ENCODE measurements around the gene ZCCHC14. TPM values are rescaled to one million over a fixed set of nuclear protein-coding genes. Genes with fewer than 3 reads are reported as not detected.
"Not testable (repeated sequence)": the region's sequence is repeated elsewhere in the genome, so short reads cannot be mapped to it uniquely, and the experiment has no call there.

ZCCHC14 gene
- total RNA-seq, 4 donors from 2014 or later = 8.3 to 19.6 (median 14.7) TPM

DNA sequence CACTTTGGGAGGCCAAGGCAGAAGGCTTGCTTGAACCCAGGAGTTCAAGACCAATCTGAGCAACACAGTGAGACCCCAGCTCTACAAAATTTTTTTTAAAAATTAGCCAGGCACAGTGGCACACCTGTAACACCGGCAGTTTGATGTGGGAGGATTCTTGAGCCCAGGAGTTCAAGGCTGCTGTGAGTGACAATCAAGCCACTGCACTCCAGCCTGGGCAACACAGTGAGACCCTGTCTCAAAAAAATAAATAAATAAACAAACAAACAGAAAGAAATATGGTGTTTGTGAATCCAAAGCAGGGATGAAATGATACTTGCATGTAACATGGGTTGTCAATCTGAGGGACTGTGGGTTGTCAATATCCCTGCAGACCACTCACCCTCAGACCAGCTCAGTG, 125.9 kb downstream of the ZCCHC14 start:
- H3K4me3 ChIP-seq = no peak overlapping the region
- WGBS, 2 donors = 90 to 92% methylated on average over 1 of the region's 1 CpG
- intact Hi-C loops (cut with DNase I) = no loop called here
- DNase-seq = no peak
- peaks cover 4 to 90% (median 26%) of the 10 kb centered on the region in 3 donors for H3K4me1 ChIP-seq
- H3K36me3 ChIP-seq = peaks cover 0 to 45% (median 0%) of the 10 kb centered on the region in 3 donors
- H3K27me3 ChIP-seq = no peaks in the 10 kb centered on the region
- peak overlapping the region in 2 of 4 donors; percentile 5 to 23 for H3K27ac ChIP-seq
- no peaks in the 10 kb centered on the region for H3K9me3 ChIP-seq
- TF ChIP-seq POLR2A (IDR thresholded peaks at IDR 0.05) = no peak
- TF ChIP-seq, protein P1, sequence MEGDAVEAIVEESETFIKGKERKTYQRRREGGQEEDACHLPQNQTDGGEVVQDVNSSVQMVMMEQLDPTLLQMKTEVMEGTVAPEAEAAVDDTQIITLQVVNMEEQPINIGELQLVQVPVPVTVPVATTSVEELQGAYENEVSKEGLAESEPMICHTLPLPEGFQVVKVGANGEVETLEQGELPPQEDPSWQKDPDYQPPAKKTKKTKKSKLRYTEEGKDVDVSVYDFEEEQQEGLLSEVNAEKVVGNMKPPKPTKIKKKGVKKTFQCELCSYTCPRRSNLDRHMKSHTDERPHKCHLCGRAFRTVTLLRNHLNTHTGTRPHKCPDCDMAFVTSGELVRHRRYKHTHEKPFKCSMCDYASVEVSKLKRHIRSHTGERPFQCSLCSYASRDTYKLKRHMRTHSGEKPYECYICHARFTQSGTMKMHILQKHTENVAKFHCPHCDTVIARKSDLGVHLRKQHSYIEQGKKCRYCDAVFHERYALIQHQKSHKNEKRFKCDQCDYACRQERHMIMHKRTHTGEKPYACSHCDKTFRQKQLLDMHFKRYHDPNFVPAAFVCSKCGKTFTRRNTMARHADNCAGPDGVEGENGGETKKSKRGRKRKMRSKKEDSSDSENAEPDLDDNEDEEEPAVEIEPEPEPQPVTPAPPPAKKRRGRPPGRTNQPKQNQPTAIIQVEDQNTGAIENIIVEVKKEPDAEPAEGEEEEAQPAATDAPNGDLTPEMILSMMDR (IDR thresholded peaks at IDR 0.05) = no peak

DNA sequence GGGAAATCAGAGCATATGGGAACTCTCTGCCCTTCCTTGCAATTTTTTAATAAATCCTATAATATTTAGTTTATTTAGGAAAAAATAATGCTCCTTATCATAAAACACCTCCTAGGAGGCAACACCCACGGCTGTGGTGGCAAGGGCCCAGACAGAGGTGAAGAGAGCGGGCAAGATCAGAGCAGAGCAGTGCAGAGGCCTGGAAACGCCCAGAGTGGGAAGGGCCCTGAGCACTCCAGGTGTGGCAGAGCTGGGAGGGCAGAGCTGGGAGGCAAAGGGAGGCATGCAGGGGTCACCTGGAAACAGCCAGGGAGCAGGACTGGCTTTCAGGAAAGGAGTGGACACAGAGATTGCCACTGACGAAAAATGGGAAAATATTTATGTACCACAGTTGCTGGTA, 126.5 kb downstream of the ZCCHC14 start:
- 53 to 72% methylated on average over 4 of the region's 4 CpGs for WGBS, 2 donors
- no peak for DNase-seq
- Histone ChIP-seq H3K4me1 (peaks cover 4 to 84% (median 26%) of the 10 kb centered on the region in 3 donors), H3K9me3 (no peaks in the 10 kb centered on the region), H3K4me3 (no peak overlapping the region), H3K27me3 (no peaks in the 10 kb centered on the region), H3K27ac (no peak overlapping the region), H3K36me3 (peaks cover 0 to 52% (median 4%) of the 10 kb centered on the region in 3 donors)
- TF ChIP-seq, protein P1 (IDR thresholded peaks at IDR 0.05) = no peak
- TF ChIP-seq POLR2A (IDR thresholded peaks at IDR 0.05) = no peak
- intact Hi-C loops (cut with DNase I) = no loop called here

DNA sequence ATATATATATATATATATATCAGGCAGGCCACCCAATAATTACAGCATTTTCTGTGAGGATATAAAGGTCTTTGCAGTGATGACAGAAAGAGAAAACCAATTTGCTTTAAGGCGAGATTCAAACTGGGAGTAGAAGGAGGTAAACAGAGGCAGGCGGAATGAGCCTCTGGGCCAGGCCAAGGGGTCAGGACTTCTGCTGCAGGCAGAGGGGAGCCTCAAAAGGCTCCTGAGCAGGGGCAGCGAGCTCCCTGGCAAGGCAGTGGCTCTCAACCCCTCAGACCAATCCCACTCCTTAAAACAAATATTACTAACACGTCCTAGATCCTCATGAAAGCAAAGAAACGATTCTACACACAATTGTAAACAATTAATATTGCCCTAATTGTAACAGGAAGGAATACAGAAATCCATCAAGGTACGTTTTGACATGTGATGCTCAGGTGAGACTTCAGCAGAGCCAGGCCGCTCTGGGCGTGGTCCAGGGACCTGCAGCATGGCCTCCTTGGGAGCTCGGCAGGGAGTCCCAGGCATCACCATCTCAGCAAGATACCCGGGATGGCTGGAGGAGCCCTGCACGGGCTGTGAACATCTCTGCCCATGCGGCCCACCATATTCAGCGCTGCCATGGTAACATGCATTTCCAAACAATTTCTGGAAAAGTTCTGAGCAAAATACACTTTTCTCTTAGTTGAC, 127.7 kb downstream of the ZCCHC14 start:
- intact Hi-C loops (cut with DNase I) = no loop called here
- no peak for DNase-seq
- H3K36me3 ChIP-seq = peaks cover 0 to 62% (median 7%) of the 10 kb centered on the region in 3 donors
- WGBS, 2 donors = 83 to 86% methylated on average over 12 to 13 of the region's 13 CpGs
- no peak for TF ChIP-seq POLR2A (IDR thresholded peaks at IDR 0.05)
- TF ChIP-seq, protein P1 (IDR thresholded peaks at IDR 0.05) = no peak
- H3K9me3 ChIP-seq = no peaks in the 10 kb centered on the region
- H3K4me1 ChIP-seq = peaks cover 4 to 73% (median 21%) of the 10 kb centered on the region in 3 donors
- H3K27me3 ChIP-seq = no peaks in the 10 kb centered on the region
- no peak overlapping the region for H3K4me3 ChIP-seq
- peak overlapping the region in 1 of 4 donors; percentile 40 for H3K27ac ChIP-seq

DNA sequence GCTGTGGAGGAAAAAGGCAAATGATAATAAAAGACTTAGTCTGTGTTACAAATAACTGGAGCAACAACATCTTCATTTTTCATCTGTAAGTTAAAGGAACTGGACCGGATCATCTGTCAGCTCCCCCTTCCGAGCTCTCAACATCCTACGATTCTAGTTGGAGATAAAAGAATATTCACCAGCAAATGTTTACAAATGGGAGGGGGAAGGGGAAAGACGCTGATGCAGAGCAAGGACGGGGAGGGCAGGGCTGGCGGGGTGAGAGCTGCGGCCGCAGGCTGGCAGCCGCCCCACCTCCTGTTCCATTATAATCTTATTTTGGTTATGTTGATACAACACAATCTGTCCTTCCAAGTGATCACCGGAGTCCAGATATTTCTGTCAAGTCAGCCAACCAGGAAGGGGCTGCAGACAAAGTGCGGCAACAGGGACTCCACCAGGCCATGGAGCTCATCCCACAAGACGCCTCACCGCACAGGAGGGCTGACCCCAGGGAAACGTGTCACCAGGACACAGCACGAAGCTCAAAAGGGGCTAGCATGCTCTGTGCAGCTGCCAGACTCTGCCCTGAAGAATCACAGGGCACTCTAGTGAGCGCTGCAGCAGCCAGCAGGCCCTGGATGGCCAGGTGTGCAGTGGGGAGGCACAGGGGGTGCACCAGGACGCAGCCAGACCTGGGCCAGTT, 128.9 kb downstream of the ZCCHC14 start:
- H3K27me3 ChIP-seq = no peaks in the 10 kb centered on the region
- peaks cover 8 to 75% (median 19%) of the 10 kb centered on the region in 3 donors for H3K36me3 ChIP-seq
- TF ChIP-seq, protein P1 (IDR thresholded peaks at IDR 0.05) = no peak
- TF ChIP-seq POLR2A (IDR thresholded peaks at IDR 0.05) = no peak
- H3K4me3 ChIP-seq = peak overlapping the region in 1 of 4 donors; percentile 39
- DNase-seq = no peak
- intact Hi-C loops (cut with DNase I) = no loop called here
- no peaks in the 10 kb centered on the region for H3K9me3 ChIP-seq
- 41 to 61% methylated on average over 10 to 15 of the region's 17 CpGs for WGBS, 2 donors
- peak overlapping the region; percentile 45 to 85 (median 77) for H3K27ac ChIP-seq
- peaks cover 4 to 60% (median 18%) of the 10 kb centered on the region in 3 donors for H3K4me1 ChIP-seq

DNA sequence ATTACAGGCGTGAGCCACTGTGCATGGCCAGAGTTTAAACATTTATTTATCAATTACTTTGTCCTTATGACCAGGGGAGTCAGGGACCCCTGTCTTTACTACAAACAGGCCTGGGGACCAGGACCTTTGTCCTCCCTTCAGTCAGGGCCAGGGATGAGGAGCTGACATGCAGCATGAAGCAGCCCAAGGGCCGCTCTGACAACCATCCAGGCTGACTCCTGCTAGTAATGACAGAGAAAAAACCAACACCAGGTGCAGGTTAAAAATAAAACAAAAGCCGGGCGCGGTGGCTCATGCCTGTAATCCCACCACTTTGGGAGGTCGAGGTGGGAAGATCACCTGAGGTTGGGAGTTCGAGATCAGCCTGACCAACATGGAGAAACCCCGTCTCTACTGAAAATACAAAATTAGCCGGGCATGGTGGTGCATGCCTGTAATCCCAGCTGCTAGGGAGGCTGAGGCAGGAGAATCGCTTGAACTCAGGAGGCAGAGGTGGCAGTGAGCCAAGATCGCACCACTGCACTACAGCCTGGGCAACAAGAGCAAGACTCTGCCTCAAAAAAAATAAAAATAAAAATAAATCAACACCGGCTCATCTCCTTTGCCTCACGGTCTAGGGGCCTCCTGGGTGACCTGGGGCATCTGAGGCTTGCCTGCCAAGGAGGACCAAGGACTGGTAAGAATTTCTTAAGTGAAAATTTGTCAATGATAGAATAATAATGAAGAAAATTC, 129.8 kb downstream of the ZCCHC14 start:
- H3K27me3 ChIP-seq; H3K4me3 ChIP-seq; H3K9me3 ChIP-seq; DNase-seq; intact Hi-C loops (cut with DNase I): not testable (repeated sequence)
- 75 to 88% methylated on average over 7 to 13 of the region's 13 CpGs for WGBS, 2 donors
- peak overlapping the region in 3 of 4 donors; percentile 75 to 85 (median 79) for H3K27ac ChIP-seq
- H3K36me3 ChIP-seq = peaks cover 14 to 84% (median 28%) of the 10 kb centered on the region in 3 donors
- peaks cover 4 to 51% (median 18%) of the 10 kb centered on the region in 3 donors for H3K4me1 ChIP-seq

Measured in esophagus squamous epithelium (tissue), 5 donors.